Ovary (tissue), 9 donors: ENCODE results near the gene UGT1A4. TPM values are rescaled to one million over a fixed set of nuclear protein-coding genes. Genes with fewer than 3 reads are reported as not detected.

ENCODE experiments used
- DNase-seq, 5 donors: peaks; one replicate each; pipeline ENCODE4 v3.0.0-alpha.2; 2019 to 2020
- H3K27ac ChIP-seq, 2 donors: fragments of 200-600 bp; one replicate each; pipeline versions ENCODE4 v1.5.1 to v1.8.0; 2019 to 2022
- H3K27me3 ChIP-seq: fragments of 200-600 bp; one replicate; pipeline ENCODE4 v1.8.0; 2022
- H3K36me3 ChIP-seq: fragments of 200-600 bp; sonication (generic); one replicate; pipeline ENCODE4 v1.5.1; 2019
- H3K4me1 ChIP-seq: one replicate; pipeline ENCODE4 v1.8.1; 2013; ENCODE audit warnings: mild to moderate bottlenecking, moderate library complexity; ENCODE audit not compliant: insufficient read depth
- H3K4me3 ChIP-seq: fragments of 200-600 bp; sonication (generic); one replicate; pipeline ENCODE4 v1.5.1; 2017
- H3K9me3 ChIP-seq, 2 donors: fragments of 200-600 bp in 1 of 2; sonication (generic) in 1 of 2; one replicate each; pipeline versions ENCODE4 v1.5.1 to v1.8.1; 2013 to 2019; ENCODE audit warnings: mild to moderate bottlenecking in 1 of 2, moderate library complexity in 1 of 2
- CTCF ChIP-seq, 3 donors: fragments of 450-650 bp in 2 of 3; fragments of 200-600 bp in 1 of 3; IDR thresholded peaks; one replicate each; pipeline versions ENCODE4 v1.5.1 to v1.8.0; 2016 to 2022; ENCODE audit warnings: antibody characterized with exemption in 3 of 3, mild to moderate bottlenecking in 1 of 3
- EP300 ChIP-seq: sonication (generic); formaldehyde crosslinking; IDR thresholded peaks from one replicate; pipeline ENCODE4 v1.6.1; 2017; ENCODE audit warnings: antibody characterized with exemption
- POLR2A ChIP-seq: fragments of 450-650 bp; IDR thresholded peaks from one replicate; pipeline ENCODE4 v1.6.1; 2017; ENCODE audit warnings: antibody characterized with exemption, mild to moderate bottlenecking, moderate library complexity
- WGBS, 3 donors: extraction: QIAGEN DNeasy Blood & Tissue Kit in 1 of 3; methylation state at CpG; one replicate each; pipeline versions ENCODE4 v1.1.5 to v1.1.7; 2013 to 2017; 5-methylcytosine and 5-hydroxymethylcytosine counted together
- intact Hi-C, 4 donors: fragments of 100-400 bp; cut with DNase I; formaldehyde crosslinking; loops; one replicate each; pipeline versions ENCODE4 v1.11.0 to v1.15.1; 2022 to 2023
- polyA plus RNA-seq, 2 donors: library from polyadenylated mRNA; stranded (reverse); fragments of 200-250 nt in 1 of 2; fragments of 350-450 nt in 1 of 2; fragmentation: Illumina TruSeq in 1 of 2; extraction: RNeasy Lipid Tissue Mini Kit (QIAGEN cat#74804) in 1 of 2; gene quantifications; one replicate each; pipeline ENCODE4 v1.2.3, GENCODE V29; 2013 to 2014
- total RNA-seq, 7 donors: library from RNA; depleted of rRNA in 2 of 7; stranded (reverse); fragments of >200 nt in 2 of 7; fragmentation: NEBNext Ultra II Directional in 3 of 7; extraction: Animal tissue kit (Norgen Biotek cat#: 25700) in 3 of 7; gene quantifications; one replicate each; pipeline versions ENCODE4 v1.1.0 to v1.2.4, GENCODE V29; 2016 to 2023
- donor health status: DM: no; HTN: no; CAD: no; lungs with moderate emphysema.
- donor health status: DM: no; HTN: no; CAD: no.
- donor health status: Bipolar disorder and iron deficiency.
- donor health status: DM: yes; HTN: yes; CAD: no.
- donor health status: DM: no; HTN: no; CAD: no.
- donor health status: DM: yes; HTN: yes; CAD: no.

The UGT1A4 gene
- total and polyA plus RNA-seq, 9 donors = 0.11 to 0.36 TPM; not detected in 7

DNA sequence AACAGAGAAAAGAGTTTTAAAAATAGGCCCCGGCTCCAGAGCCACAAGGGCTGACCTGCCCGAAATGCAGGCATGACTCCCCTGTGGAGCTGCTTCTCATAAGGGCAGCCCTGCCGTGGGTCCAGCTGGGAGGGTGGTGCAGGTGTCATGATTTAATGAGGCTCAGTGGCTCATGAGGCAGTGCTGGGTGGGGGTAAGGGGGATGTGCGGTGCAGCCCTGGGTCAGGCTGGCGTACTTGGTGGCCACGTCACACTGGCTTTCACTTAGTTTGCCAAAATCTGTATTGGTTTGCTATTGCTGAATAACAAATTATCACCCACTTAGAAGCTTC is 102.2 kb downstream of the UGT1A4 start:
- Histone ChIP-seq H3K4me1 (no peaks in the 10 kb centered on the region), H3K9me3 (no peaks in the 10 kb centered on the region), H3K4me3 (no peak overlapping the region), H3K27me3 (no peaks in the 10 kb centered on the region), H3K36me3 (no peaks in the 10 kb centered on the region), H3K27ac (no peak overlapping the region)
- TF ChIP-seq POLR2A = no peak
- no peak for TF ChIP-seq EP300
- DNase-seq = no peak
- WGBS, 3 donors = 75 to 77% (median 75%) methylated on average over 6 of the region's 6 CpGs
- intact Hi-C loops = no loop called here

GRCh38 chr2:233821196-233821595 is 102.7 kb downstream of the UGT1A4 start:
- DNase-seq = no peak
- no peaks in the 10 kb centered on the region for H3K9me3 ChIP-seq
- no peaks in the 10 kb centered on the region for H3K4me1 ChIP-seq
- no peak for TF ChIP-seq CTCF (IDR thresholded peaks at IDR 0.05)
- no peak for TF ChIP-seq EP300
- TF ChIP-seq POLR2A = no peak
- H3K4me3 ChIP-seq = no peak overlapping the region
- intact Hi-C loops = no loop called here
- H3K27me3 ChIP-seq = no peaks in the 10 kb centered on the region
- 86 to 93% (median 89%) methylated on average over 3 of the region's 3 CpGs for WGBS, 3 donors
- no peak overlapping the region for H3K27ac ChIP-seq
- no peaks in the 10 kb centered on the region for H3K36me3 ChIP-seq

DNA sequence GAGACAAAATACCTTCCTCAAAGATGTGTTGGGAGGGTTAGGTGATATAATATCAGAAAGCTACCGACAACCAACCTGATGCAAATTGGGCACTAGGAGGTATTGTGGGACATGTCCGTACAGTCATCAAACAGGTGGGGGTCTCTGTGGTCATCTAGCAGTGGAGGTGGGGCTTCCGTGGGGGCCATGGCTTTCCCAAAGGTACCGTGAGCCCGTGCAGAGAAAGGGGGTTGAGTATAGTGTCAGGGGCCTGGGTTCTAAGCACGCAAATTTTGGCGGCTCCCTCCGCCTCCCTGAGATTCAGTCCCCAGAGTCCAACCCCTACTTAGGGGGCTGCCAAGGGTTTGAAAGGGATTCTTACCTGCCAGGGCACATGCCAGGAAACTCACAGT is 103.2 kb downstream of the UGT1A4 start:
- no peak for DNase-seq
- H3K4me3 ChIP-seq = no peak overlapping the region
- H3K9me3 ChIP-seq = no peaks in the 10 kb centered on the region
- no peaks in the 10 kb centered on the region for H3K4me1 ChIP-seq
- intact Hi-C loops = no loop called here
- no peak overlapping the region for H3K27ac ChIP-seq
- TF ChIP-seq POLR2A (no peak), EP300 (no peak), CTCF (IDR thresholded peaks at IDR 0.05) (no peak)
- 87 to 92% (median 88%) methylated on average over 8 of the region's 8 CpGs for WGBS, 3 donors
- H3K27me3 ChIP-seq = no peaks in the 10 kb centered on the region
- no peaks in the 10 kb centered on the region for H3K36me3 ChIP-seq

DNA sequence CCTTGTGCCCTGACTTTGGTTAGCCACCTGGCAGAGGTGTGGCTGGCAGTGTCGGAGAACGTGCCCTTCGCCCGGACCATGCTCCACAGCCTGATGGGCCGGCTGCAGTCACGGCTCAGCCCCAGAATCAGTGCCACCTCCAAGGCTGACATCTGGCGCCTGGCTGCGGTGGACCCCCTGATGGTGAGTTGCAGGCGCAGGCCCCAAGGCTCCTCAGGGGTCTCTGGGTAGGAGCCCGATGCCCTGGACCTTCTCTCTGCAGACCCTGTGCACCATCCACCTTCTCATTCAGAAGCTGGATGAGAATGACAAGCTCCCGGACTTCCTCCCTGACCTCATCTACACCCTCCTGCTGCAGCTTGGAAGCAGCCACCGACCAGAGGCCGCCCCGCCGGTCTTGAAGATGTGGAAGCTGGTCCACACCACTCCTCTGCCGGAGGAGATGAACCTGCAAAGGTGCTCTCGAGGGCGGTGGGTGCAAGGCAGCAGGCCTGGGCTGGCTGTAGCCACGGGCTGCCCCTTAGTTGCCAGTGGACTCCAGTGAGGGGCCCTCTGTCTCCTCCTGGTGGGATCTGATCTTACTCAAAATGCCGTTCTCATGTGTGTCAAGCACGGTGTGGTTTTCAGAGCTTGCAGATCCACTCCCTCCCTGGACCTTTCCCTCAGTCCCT is 103.7 kb downstream of the UGT1A4 start:
- TF ChIP-seq POLR2A (no peak), EP300 (no peak), CTCF (IDR thresholded peaks at IDR 0.05) (no peak)
- no peak overlapping the region for H3K27ac ChIP-seq
- WGBS, 3 donors = 87 to 92% (median 92%) methylated on average over 19 to 21 of the region's 21 CpGs
- H3K27me3 ChIP-seq = no peaks in the 10 kb centered on the region
- H3K9me3 ChIP-seq = no peaks in the 10 kb centered on the region
- H3K4me3 ChIP-seq = no peak overlapping the region
- H3K4me1 ChIP-seq = no peaks in the 10 kb centered on the region
- intact Hi-C loops = no loop called here
- DNase-seq = no peak
- H3K36me3 ChIP-seq = no peaks in the 10 kb centered on the region

Other genes starting within 250 kb of the UGT1A4 start
- 10 to 100 TPM; 24.4 to 44.6 (median 36.2) TPM for gene USP40, start 152.0 kb upstream of the UGT1A4 start, total RNA-seq
- 10 to 100 TPM; 18.0 to 29.4 TPM for gene USP40, start 152.0 kb upstream of the UGT1A4 start, polyA plus RNA-seq
- gene UGT1A8, start 101.1 kb upstream of the UGT1A4 start, total RNA-seq = not detected
- not detected for gene UGT1A8, start 101.1 kb upstream of the UGT1A4 start, polyA plus RNA-seq
- gene UGT1A10, start 82.3 kb upstream of the UGT1A4 start, total RNA-seq = not detected
- gene UGT1A10, start 82.3 kb upstream of the UGT1A4 start, polyA plus RNA-seq = not detected
- gene UGT1A9, start 46.8 kb upstream of the UGT1A4 start, total RNA-seq = under 1 TPM in 1 of 7 donors, not detected in 6; 0.36 TPM
- gene UGT1A9, start 46.8 kb upstream of the UGT1A4 start, polyA plus RNA-seq = not detected
- gene UGT1A7, start 36.8 kb upstream of the UGT1A4 start, total RNA-seq = not detected
- not detected for gene UGT1A7, start 36.8 kb upstream of the UGT1A4 start, polyA plus RNA-seq
- gene UGT1A6, start 25.8 kb upstream of the UGT1A4 start, total RNA-seq = not detected
- gene UGT1A6, start 25.8 kb upstream of the UGT1A4 start, polyA plus RNA-seq = not detected
- gene UGT1A5, start 5.8 kb upstream of the UGT1A4 start, total RNA-seq = not detected
- gene UGT1A5, start 5.8 kb upstream of the UGT1A4 start, polyA plus RNA-seq = not detected
- not detected for gene UGT1A3, start 10.3 kb downstream of the UGT1A4 start, total RNA-seq
- not detected for gene UGT1A3, start 10.3 kb downstream of the UGT1A4 start, polyA plus RNA-seq
- under 1 TPM in 2 of 7 donors, not detected in 5; 0.13 to 0.15 TPM for gene UGT1A1, start 41.5 kb downstream of the UGT1A4 start, total RNA-seq
- gene UGT1A1, start 41.5 kb downstream of the UGT1A4 start, polyA plus RNA-seq = not detected
- gene MROH2A, start 59.6 kb downstream of the UGT1A4 start, total RNA-seq = not detected
- gene MROH2A, start 59.6 kb downstream of the UGT1A4 start, polyA plus RNA-seq = not detected
- gene HJURP, start 135.8 kb downstream of the UGT1A4 start, total RNA-seq = 1 to 10 TPM in 1 of 7 donors, under 1 TPM in 2, not detected in 4; 0.07 to 1.3 (median 0.94) TPM
- 1 to 10 TPM in 1 of 2 donors, under 1 TPM in 1; 0.48 to 1.5 TPM for gene HJURP, start 135.8 kb downstream of the UGT1A4 start, polyA plus RNA-seq
- gene TRPM8, start 198.6 kb downstream of the UGT1A4 start, total RNA-seq = under 1 TPM in 1 of 7 donors, not detected in 6; 0.92 TPM
- not detected for gene TRPM8, start 198.6 kb downstream of the UGT1A4 start, polyA plus RNA-seq